Right lobe of liver (tissue), 6 donors: Measurements from ENCODE around the gene GRIFIN. TPM values are rescaled to one million over a fixed set of nuclear protein-coding genes. Genes with fewer than 3 reads are reported as not detected.

ENCODE experiments used
- ATAC-seq, 4 donors: fragments of 200-7000 bp; cut with Tn5 transposase; one replicate each; pipeline ENCODE4 v1.9.1; 2020; ENCODE audit warnings: mild to moderate bottlenecking in 4 of 4, moderate library complexity in 4 of 4
- DNase-seq, 3 donors: peaks; one replicate each; pipeline ENCODE4 v3.0.0-alpha.2; 2020
- H3K27ac ChIP-seq, 3 donors: fragments of 200-600 bp; one replicate each; pipeline ENCODE4 v1.8.0; 2022
- H3K27me3 ChIP-seq, 2 donors: fragments of 200-600 bp; one replicate each; pipeline ENCODE4 v1.8.0; 2022
- H3K36me3 ChIP-seq, 4 donors: fragments of 200-600 bp; sonication (generic) in 1 of 4; one replicate each; pipeline versions ENCODE4 v1.5.1 to v1.8.0; 2017 to 2022; ENCODE audit warnings: control low read depth in 1 of 4
- H3K4me1 ChIP-seq, 4 donors: fragments of 200-600 bp; sonication (generic) in 1 of 4; one replicate each; pipeline versions ENCODE4 v1.5.1 to v1.8.0; 2017 to 2022; ENCODE audit warnings: control low read depth in 1 of 4
- H3K4me3 ChIP-seq, 3 donors: fragments of 200-600 bp; one replicate each; pipeline ENCODE4 v1.8.0; 2022
- H3K9me3 ChIP-seq, 4 donors: fragments of 200-600 bp; sonication (generic) in 1 of 4; one replicate each; pipeline versions ENCODE4 v1.5.1 to v1.8.0; 2017 to 2022; ENCODE audit warnings: control low read depth in 1 of 4
- POLR2A ChIP-seq: fragments of 450-650 bp; IDR thresholded peaks from one replicate; pipeline ENCODE4 v1.6.1; 2017; ENCODE audit warnings: antibody characterized with exemption, mild to moderate bottlenecking
- WGBS: methylation state at CpG from one replicate; pipeline ENCODE4 v1.1.6; 2018; ENCODE audit warnings: low coverage, low lambda C conversion rate; ENCODE audit not compliant: insufficient coverage; ENCODE audit errors: missing lambda C conversion rate; 5-methylcytosine and 5-hydroxymethylcytosine counted together
- intact Hi-C, 2 donors: fragments of 100-400 bp; cut with DNase I; formaldehyde crosslinking; loops; one replicate each; pipeline versions ENCODE4 v1.11.2 to v1.14.1; 2022
- total RNA-seq, 6 experiments: library from RNA; depleted of rRNA in 2 of 6; stranded (reverse); fragments of >200 nt in 2 of 6; fragmentation: NEBNext Ultra II Directional in 3 of 6; extraction: Animal tissue kit (Norgen Biotek cat#: 25700) in 3 of 6; gene quantifications; one replicate each; pipeline versions ENCODE4 v1.1.0 to v1.2.4, GENCODE V29; 2016 to 2023
- TF ChIP-seq, protein P1 (sequence below), 4 donors: fragments of 200-600 bp in 3 of 4; fragments of 450-650 bp in 1 of 4; IDR thresholded peaks; one replicate each; pipeline versions ENCODE4 v1.5.1 to v1.8.0; 2016 to 2022; ENCODE audit warnings: antibody characterized with exemption in 4 of 4, mild to moderate bottlenecking in 2 of 4
- donor health status: DM: no; HTN: yes; CAD: no.
- donor health status: DM: no; HTN: no; CAD: no.
- donor health status: DM: no; HTN: no; CAD: no.
- donor health status: DM: no; HTN: yes; CAD: no.
- donor health status: DM: no; HTN: yes; CAD: no.

The GRIFIN gene
- total RNA-seq, 6 experiments from 2014 or later = not detected

DNA sequence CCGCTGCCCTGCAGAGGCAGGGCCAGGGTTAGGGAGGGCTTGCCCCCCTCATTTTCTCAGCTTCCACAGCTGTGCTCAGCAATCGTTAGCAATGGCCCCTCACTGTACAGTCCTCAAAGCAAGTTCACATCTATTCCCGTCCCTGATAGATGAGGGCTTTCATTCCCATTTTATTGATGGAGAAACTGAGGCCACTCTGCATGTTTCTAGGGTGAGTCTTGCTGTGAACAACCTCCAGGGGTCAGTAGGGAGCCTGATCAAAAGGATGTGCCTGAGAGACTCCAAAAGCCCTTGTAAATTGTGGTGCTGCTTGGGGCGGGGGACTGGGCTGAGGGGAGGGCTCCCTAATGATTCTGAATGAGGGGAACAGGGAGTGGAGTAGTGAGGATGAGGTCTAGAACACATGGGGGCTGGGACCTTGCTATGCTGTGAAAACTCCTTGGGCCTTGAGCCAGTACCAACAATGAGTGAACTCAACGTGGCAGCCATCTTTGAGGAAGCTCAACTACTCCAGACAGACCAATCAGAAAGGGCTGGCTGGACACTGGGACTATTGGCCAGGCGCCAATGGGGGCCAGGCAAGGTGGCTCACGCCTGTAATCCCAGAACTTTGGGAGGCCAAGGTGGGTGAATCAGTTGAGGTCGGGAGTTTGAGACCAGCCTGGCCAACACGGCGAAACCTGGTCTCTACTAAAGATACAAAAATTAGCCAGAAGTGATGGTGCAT lies 6.7 kb upstream of the GRIFIN start:
- DNase-seq (no peak), ATAC-seq (no peak)
- TF ChIP-seq, protein P1, sequence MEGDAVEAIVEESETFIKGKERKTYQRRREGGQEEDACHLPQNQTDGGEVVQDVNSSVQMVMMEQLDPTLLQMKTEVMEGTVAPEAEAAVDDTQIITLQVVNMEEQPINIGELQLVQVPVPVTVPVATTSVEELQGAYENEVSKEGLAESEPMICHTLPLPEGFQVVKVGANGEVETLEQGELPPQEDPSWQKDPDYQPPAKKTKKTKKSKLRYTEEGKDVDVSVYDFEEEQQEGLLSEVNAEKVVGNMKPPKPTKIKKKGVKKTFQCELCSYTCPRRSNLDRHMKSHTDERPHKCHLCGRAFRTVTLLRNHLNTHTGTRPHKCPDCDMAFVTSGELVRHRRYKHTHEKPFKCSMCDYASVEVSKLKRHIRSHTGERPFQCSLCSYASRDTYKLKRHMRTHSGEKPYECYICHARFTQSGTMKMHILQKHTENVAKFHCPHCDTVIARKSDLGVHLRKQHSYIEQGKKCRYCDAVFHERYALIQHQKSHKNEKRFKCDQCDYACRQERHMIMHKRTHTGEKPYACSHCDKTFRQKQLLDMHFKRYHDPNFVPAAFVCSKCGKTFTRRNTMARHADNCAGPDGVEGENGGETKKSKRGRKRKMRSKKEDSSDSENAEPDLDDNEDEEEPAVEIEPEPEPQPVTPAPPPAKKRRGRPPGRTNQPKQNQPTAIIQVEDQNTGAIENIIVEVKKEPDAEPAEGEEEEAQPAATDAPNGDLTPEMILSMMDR (IDR thresholded peaks at IDR 0.05) = no peak
- no peak for TF ChIP-seq POLR2A
- Histone ChIP-seq H3K4me1 (peaks cover 0 to 9% (median 3%) of the 10 kb centered on the region in 4 donors), H3K4me3 (no peak overlapping the region), H3K27me3 (no peaks in the 10 kb centered on the region), H3K27ac (no peak overlapping the region), H3K9me3 (no peaks in the 10 kb centered on the region), H3K36me3 (no peaks in the 10 kb centered on the region)
- intact Hi-C loops = no loop called here
- 53% methylated on average over 5 of the region's 10 CpGs for WGBS

DNA sequence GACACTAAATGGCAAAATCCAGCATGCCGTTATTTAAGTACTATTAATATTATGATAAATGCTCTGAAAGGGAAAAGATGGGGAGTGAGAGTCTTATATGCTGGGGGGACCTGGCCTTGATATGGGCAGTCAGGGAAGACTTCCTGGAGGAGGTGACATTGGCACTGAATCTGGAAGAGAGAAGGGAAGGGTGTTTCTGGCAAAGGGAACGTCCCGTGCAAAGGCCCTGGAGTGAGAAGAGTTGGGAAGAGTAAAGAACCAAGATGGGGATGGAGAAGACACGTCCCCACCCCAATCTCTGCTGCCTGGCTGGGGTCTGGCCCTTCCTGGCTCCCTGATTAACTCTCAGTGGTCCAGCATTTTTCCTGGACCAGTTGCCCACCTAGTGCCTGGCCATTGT lies 5.0 kb upstream of the GRIFIN start:
- no peak overlapping the region for H3K4me3 ChIP-seq
- TF ChIP-seq, protein P1 (IDR thresholded peaks at IDR 0.05) = no peak
- no peak for TF ChIP-seq POLR2A
- no peaks in the 10 kb centered on the region for H3K27me3 ChIP-seq
- no peak for DNase-seq
- H3K4me1 ChIP-seq = peaks cover 0 to 15% (median 3%) of the 10 kb centered on the region in 4 donors
- ATAC-seq = no peak
- 51% methylated on average over 4 of the region's 4 CpGs for WGBS
- intact Hi-C loops = no loop called here
- no peaks in the 10 kb centered on the region for H3K9me3 ChIP-seq
- H3K36me3 ChIP-seq = no peaks in the 10 kb centered on the region
- H3K27ac ChIP-seq = no peak overlapping the region

DNA sequence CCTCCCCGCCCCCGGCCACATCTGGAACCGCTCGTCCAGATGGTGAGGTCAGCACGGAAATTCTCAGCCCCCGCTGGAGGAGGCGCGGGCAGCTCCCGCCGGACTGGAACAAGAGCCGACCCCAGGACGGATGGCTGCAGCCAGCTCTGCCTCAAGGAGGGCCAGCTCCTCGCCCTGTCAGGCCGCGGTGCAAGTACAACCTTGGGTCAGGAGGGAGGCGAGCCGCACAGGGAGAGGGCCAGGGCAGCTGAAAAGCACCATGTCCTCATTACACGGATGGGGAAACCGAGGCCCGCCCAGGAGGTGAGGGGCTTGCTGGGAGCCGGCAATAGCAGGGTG lies 3.8 kb upstream of the GRIFIN start:
- Histone ChIP-seq H3K4me1 (peaks cover 0 to 15% (median 3%) of the 10 kb centered on the region in 4 donors), H3K27ac (no peak overlapping the region), H3K27me3 (no peaks in the 10 kb centered on the region), H3K4me3 (no peak overlapping the region), H3K9me3 (no peaks in the 10 kb centered on the region), H3K36me3 (no peaks in the 10 kb centered on the region)
- peak in 1 of 3 donors; percentile 52 for DNase-seq
- ATAC-seq = no peak
- intact Hi-C loops = no loop called here
- 44% methylated on average over 9 of the region's 21 CpGs for WGBS
- no peak for TF ChIP-seq POLR2A
- TF ChIP-seq, protein P1 (IDR thresholded peaks at IDR 0.05) = no peak

DNA sequence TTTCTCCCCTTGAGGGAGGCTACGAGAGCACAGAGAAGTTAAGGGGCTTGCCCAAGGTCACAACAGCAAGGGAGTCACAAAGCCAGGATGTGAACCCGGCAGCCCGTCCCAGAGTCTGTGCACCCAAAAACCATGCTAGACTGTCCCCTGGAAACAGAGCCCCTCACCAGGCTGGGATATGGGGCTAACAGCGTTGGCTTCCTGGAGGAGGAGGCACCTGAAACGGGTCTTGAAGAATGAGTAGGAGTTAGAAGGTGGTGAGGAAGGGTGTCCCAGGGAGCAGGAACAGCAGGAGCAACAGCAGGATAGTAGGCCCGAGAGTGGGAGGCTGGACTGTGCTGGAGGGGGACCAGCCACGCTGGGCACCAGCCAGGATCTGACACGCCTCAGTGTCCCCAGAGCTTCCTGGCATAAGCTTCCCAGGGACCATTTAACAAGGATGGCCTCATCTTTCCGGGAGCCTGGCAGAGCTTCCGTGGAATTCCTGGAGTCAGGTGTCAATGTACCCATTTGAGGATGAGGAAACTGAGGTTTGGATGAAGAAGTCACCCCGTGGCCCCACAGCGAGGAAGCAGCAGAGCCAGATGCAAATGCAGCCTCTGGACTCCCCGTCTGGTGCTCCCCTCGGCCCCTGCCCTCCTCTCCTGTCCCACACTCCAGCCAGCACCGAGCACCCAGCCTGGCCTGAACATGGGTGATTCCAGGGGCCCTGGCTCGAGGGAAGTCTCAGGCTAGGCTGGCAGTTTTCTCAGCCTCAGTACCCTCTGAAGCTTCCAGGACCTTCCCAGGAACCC lies 3.3 kb upstream of the GRIFIN start:
- H3K9me3 ChIP-seq = no peaks in the 10 kb centered on the region
- WGBS = 17% methylated on average over 5 of the region's 16 CpGs
- no peak overlapping the region for H3K27ac ChIP-seq
- no peak overlapping the region for H3K4me3 ChIP-seq
- DNase-seq (peak in 1 of 3 donors; percentile 52), ATAC-seq (no peak)
- H3K4me1 ChIP-seq = peaks cover 0 to 15% (median 3%) of the 10 kb centered on the region in 4 donors
- H3K27me3 ChIP-seq = no peaks in the 10 kb centered on the region
- TF ChIP-seq, protein P1 (IDR thresholded peaks at IDR 0.05) = no peak
- TF ChIP-seq POLR2A = no peak
- intact Hi-C loops = loop anchor here (10.0 kb wide), 1 partner anchor 205 kb away; the partner anchor contains the start of gene AMZ1 (in 2 of the 2)
- H3K36me3 ChIP-seq = no peaks in the 10 kb centered on the region
